Neural cell (in vitro differentiated cells): ENCODE results near the gene MRPL23. TPM values are rescaled to one million over a fixed set of nuclear protein-coding genes. Genes with fewer than 3 reads are reported as not detected.

Experiments used
- H2AFZ ChIP-seq: fragments of 200-600, 300-800 bp; sonication (generic), shearing (Covaris generic); 2 replicates; pipeline ENCODE4 v1.6.0; 2014; ENCODE audit warnings: low read depth, mild to moderate bottlenecking, antibody characterized with exemption, low read length, moderate library complexity
- H3F3A ChIP-seq: fragments of 200-600 bp; shearing (Covaris generic); 2 replicates; pipeline ENCODE4 v1.6.1; 2016; ENCODE audit warnings: mild to moderate bottlenecking, moderate library complexity, mixed read lengths, antibody characterized with exemption, low read length; ENCODE audit not compliant: insufficient read depth, poor library complexity, severe bottlenecking
- H3K27ac ChIP-seq: fragments of 200-600, 300-800 bp; sonication (generic), shearing (Covaris generic); 2 replicates; pipeline ENCODE4 v1.5.1; 2014; ENCODE audit warnings: mild to moderate bottlenecking, low read length, moderate library complexity
- H3K27me3 ChIP-seq: fragments of 300-800, 200-600 bp; sonication (generic), shearing (Covaris generic); 2 replicates; pipeline ENCODE4 v1.6.0; 2014; ENCODE audit warnings: mild to moderate bottlenecking, low read depth, low read length, moderate library complexity; ENCODE audit not compliant: insufficient read depth
- H3K36me3 ChIP-seq: fragments of 300-800, 200-600 bp; sonication (generic), shearing (Covaris generic); 2 replicates; pipeline ENCODE4 v1.5.1; 2014; ENCODE audit warnings: mild to moderate bottlenecking, antibody characterized with exemption, low read length, moderate library complexity; ENCODE audit not compliant: insufficient read depth
- H3K4me2 ChIP-seq: fragments of 300-800, 200-600 bp; sonication (generic), shearing (Covaris generic); 2 replicates; pipeline ENCODE4 v1.6.0; 2014; ENCODE audit warnings: mild to moderate bottlenecking, low read length
- H3K4me3 ChIP-seq: fragments of 300-800, 200-600 bp; sonication (generic), shearing (Covaris generic); 2 replicates; pipeline ENCODE4 v1.5.1; 2014; ENCODE audit warnings: mild to moderate bottlenecking, low read length, moderate library complexity
- H3K79me2 ChIP-seq: fragments of 200-600 bp; shearing (Covaris generic); replicated peaks from 2 replicates; pipeline ENCODE4 v1.6.0; 2014; ENCODE audit warnings: mild to moderate bottlenecking, low read length, moderate library complexity; ENCODE audit not compliant: insufficient read depth
- H3K9ac ChIP-seq: fragments of 300-800, 200-600 bp; sonication (generic), shearing (Covaris generic); 2 replicates; pipeline ENCODE4 v1.6.1; 2016; ENCODE audit warnings: mild to moderate bottlenecking, low read length, mixed read lengths
- H3K9me2 ChIP-seq: fragments of 200-600 bp; shearing (Covaris generic); 2 replicates; pipeline ENCODE4 v1.6.1; 2016; ENCODE audit warnings: mild to moderate bottlenecking, low read length, mixed read lengths; ENCODE audit not compliant: insufficient read depth
- H3K9me3 ChIP-seq: fragments of 200-600, 300-800 bp; sonication (generic), shearing (Covaris generic); 2 replicates; pipeline ENCODE4 v1.6.1; 2016; ENCODE audit warnings: mild to moderate bottlenecking, mixed run types, low read length, moderate library complexity, mixed read lengths
- H4K20me1 ChIP-seq: fragments of 200-600 bp; shearing (Covaris generic); 2 replicates; pipeline ENCODE4 v1.6.1; 2016; ENCODE audit warnings: mild to moderate bottlenecking, mixed run types; ENCODE audit not compliant: insufficient read depth
- EP300 ChIP-seq: fragments of 450-650 bp; conservative IDR thresholded peaks from 2 replicates; pipeline ENCODE4 v1.6.1; 2014; ENCODE audit warnings: antibody characterized with exemption, mild to moderate bottlenecking, moderate library complexity; ENCODE audit not compliant: poor library complexity, severe bottlenecking
- EZH2 ChIP-seq: fragments of 200-600, 300-800 bp; shearing (Covaris generic), sonication (generic); IDR thresholded peaks from 2 replicates; pipeline ENCODE4 v1.6.1; 2014; ENCODE audit warnings: antibody characterized with exemption, low read length, borderline replicate concordance, mild to moderate bottlenecking; ENCODE audit not compliant: insufficient read depth, poor library complexity, severe bottlenecking
- MXI1 ChIP-seq: fragments of 450-650 bp; conservative IDR thresholded peaks from 2 replicates; pipeline ENCODE4 v1.6.1; 2014; ENCODE audit warnings: antibody characterized with exemption, mild to moderate bottlenecking; ENCODE audit not compliant: poor library complexity, severe bottlenecking
- POLR2AphosphoS5 ChIP-seq: IDR thresholded peaks from 2 replicates; pipeline ENCODE4 v1.6.1; 2012
- RAD21 ChIP-seq: fragments of 450-650 bp; conservative IDR thresholded peaks from 2 replicates; pipeline ENCODE4 v1.6.1; 2014; ENCODE audit warnings: antibody characterized with exemption, mild to moderate bottlenecking, moderate library complexity
- REST ChIP-seq: IDR thresholded peaks from 2 replicates; pipeline ENCODE4 v1.6.1; 2012; ENCODE audit warnings: borderline replicate concordance
- SMC3 ChIP-seq: fragments of 450-650 bp; conservative IDR thresholded peaks from 2 replicates; pipeline ENCODE4 v1.6.1; 2014; ENCODE audit warnings: antibody characterized with exemption, mild to moderate bottlenecking, moderate library complexity; ENCODE audit not compliant: poor library complexity
- TAF1 ChIP-seq: IDR thresholded peaks from 2 replicates; pipeline ENCODE4 v1.6.1; 2012; ENCODE audit warnings: low read depth
- polyA plus RNA-seq: library from polyadenylated mRNA; depleted of rRNA; stranded (reverse); fragments of >200 nt; gene quantifications from 2 replicates; pipeline ENCODE4 v1.2.3, GENCODE V29; 2014
- TF ChIP-seq, protein P1 (sequence below): fragments of 450-650 bp; IDR thresholded peaks from 2 replicates; pipeline ENCODE4 v1.5.1; 2014; ENCODE audit warnings: antibody characterized with exemption, mild to moderate bottlenecking, moderate library complexity; ENCODE audit not compliant: poor library complexity, severe bottlenecking

MRPL23 gene
- polyA plus RNA-seq, 1 donor from 2014 or later = 154 TPM

GRCh38 chr11:1899686-1900085 lies 47.4 kb upstream of the MRPL23 start:
- Histone ChIP-seq H3K79me2 (no peaks in the 10 kb centered on the region), H3K36me3 (no peaks in the 10 kb centered on the region), H3K27me3 (no peaks in the 10 kb centered on the region), H3K9me3 (no peaks in the 10 kb centered on the region), H3K4me3 (no peak overlapping the region), H4K20me1 (no peaks in the 10 kb centered on the region), H3K9me2 (no peaks in the 10 kb centered on the region), H3K9ac (no peak overlapping the region), H3F3A (no peaks in the 10 kb centered on the region), H3K27ac (no peak overlapping the region), H2AFZ (no peak overlapping the region), H3K4me2 (no peak overlapping the region)
- TF ChIP-seq EP300 = no peak
- TF ChIP-seq MXI1 = no peak
- no peak for TF ChIP-seq TAF1
- TF ChIP-seq EZH2 = no peak
- TF ChIP-seq SMC3 = no peak
- TF ChIP-seq REST = no peak
- TF ChIP-seq RAD21 = no peak
- no peak for TF ChIP-seq POLR2AphosphoS5
- TF ChIP-seq, protein P1, sequence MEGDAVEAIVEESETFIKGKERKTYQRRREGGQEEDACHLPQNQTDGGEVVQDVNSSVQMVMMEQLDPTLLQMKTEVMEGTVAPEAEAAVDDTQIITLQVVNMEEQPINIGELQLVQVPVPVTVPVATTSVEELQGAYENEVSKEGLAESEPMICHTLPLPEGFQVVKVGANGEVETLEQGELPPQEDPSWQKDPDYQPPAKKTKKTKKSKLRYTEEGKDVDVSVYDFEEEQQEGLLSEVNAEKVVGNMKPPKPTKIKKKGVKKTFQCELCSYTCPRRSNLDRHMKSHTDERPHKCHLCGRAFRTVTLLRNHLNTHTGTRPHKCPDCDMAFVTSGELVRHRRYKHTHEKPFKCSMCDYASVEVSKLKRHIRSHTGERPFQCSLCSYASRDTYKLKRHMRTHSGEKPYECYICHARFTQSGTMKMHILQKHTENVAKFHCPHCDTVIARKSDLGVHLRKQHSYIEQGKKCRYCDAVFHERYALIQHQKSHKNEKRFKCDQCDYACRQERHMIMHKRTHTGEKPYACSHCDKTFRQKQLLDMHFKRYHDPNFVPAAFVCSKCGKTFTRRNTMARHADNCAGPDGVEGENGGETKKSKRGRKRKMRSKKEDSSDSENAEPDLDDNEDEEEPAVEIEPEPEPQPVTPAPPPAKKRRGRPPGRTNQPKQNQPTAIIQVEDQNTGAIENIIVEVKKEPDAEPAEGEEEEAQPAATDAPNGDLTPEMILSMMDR = no peak

DNA sequence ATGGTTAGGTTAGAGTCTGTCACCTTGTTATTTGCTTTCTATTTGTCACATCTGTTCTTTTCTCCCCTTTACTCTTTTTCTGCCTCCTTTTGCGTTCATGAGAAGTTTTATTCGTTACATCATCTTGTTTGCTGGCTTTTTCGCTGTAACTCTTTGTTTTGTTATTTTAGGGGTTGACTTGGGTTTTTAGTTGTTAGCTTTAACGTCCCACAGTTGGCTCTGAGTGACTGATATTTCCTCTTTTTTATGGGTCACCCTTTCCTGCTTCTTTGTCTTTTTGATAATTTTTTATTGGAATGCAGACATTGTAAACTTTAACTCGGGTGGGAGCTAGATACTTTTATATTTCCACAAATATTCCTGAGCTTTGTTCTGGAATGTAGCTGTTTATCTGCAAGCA lies 41.0 kb upstream of the MRPL23 start:
- H4K20me1 ChIP-seq = no peaks in the 10 kb centered on the region
- H3K9me3 ChIP-seq = no peaks in the 10 kb centered on the region
- H3K27ac ChIP-seq = no peak overlapping the region
- no peak overlapping the region for H2AFZ ChIP-seq
- no peaks in the 10 kb centered on the region for H3K79me2 ChIP-seq
- no peaks in the 10 kb centered on the region for H3K9me2 ChIP-seq
- H3K36me3 ChIP-seq = no peaks in the 10 kb centered on the region
- H3K4me2 ChIP-seq = no peak overlapping the region
- no peak overlapping the region for H3K9ac ChIP-seq
- no peaks in the 10 kb centered on the region for H3F3A ChIP-seq
- no peak for TF ChIP-seq TAF1
- TF ChIP-seq POLR2AphosphoS5 = no peak
- no peaks in the 10 kb centered on the region for H3K27me3 ChIP-seq
- no peak overlapping the region for H3K4me3 ChIP-seq
